BJ (cell line): ENCODE measurements around the gene NES. TPM values are rescaled to one million over a fixed set of nuclear protein-coding genes. Genes with fewer than 3 reads are reported as not detected.
A peak's percentile ranks its signal among the peaks of the same experiment; 100 is the strongest.

Experiments
- CTCF ChIA-PET: fragments of 350-600 bp; formaldehyde crosslinking; extraction: SDS; loops from one replicate; lab custom pipeline; 2021; ENCODE audit warnings: antibody characterized with exemption, inconsistent platforms; lab: Yijun Ruan, JAX
- POLR2A ChIA-PET: fragments of 300-600 bp; sonication (Branson Sonifier 250); formaldehyde crosslinking; extraction: SDS; loops from one replicate; lab custom pipeline; 2021; ENCODE audit warnings: antibody characterized with exemption; lab: Charles Lee
- DNase-seq: peaks from one replicate; pipeline ENCODE4 v3.0.0-alpha.2; 2011; ENCODE audit warnings: low read depth
- H3K27me3 ChIP-seq: 2 replicates; pipeline ENCODE4 v1.6.0; 2011; ENCODE audit warnings: low read length; ENCODE audit not compliant: control insufficient read depth, insufficient read depth
- H3K36me3 ChIP-seq: 2 replicates; pipeline ENCODE4 v1.5.1; 2011; ENCODE audit warnings: low read length; ENCODE audit not compliant: control insufficient read depth, insufficient read depth
- H3K4me3 ChIP-seq: 2 replicates; pipeline ENCODE4 v1.5.1; 2011; ENCODE audit warnings: low read depth, mild to moderate bottlenecking, control low read depth, low read length
- CTCF ChIP-seq: IDR thresholded peaks from 2 replicates; pipeline ENCODE4 v1.5.1; 2011; ENCODE audit warnings: low read depth, mild to moderate bottlenecking, control low read depth, inconsistent platforms, low read length, moderate library complexity; ENCODE audit not compliant: insufficient read depth
- polyA plus RNA-seq: library from polyadenylated mRNA; depleted of rRNA; stranded (reverse); fragments of >200 nt; gene quantifications from 2 replicates; pipeline ENCODE4 v1.2.3, GENCODE V29; 2011

NES gene
- polyA plus RNA-seq, 1 experiment: 17.5 TPM

GRCh38 chr1:156704930-156705320 lies 27.7 kb upstream of the NES start:
- no peak for DNase-seq
- ChIA-PET POLR2A (interaction anchor here (0.6 kb wide), 2 partner anchors 30 to 42 kb away, joined by 3 to 4 read pairs; no protein-coding TSS in a partner anchor), CTCF (interaction anchor here (1.2 to 41.7 kb wide), 7 partner anchors 18 to 223 kb away, joined by 4 to 1556 read pairs (median 8); partner anchors contain the start of genes ISG20L2, METTL25B, NES and NTRK1)
- no peaks in the 10 kb centered on the region for H3K27me3 ChIP-seq
- TF ChIP-seq CTCF: no peak
- peak overlapping the region; percentile 58 for H3K4me3 ChIP-seq
- H3K36me3 ChIP-seq: peaks cover 13% of the 10 kb centered on the region

GRCh38 chr1:156704166-156704711 lies 27.0 kb upstream of the NES start:
- no peak for DNase-seq
- Histone ChIP-seq H3K27me3 (no peaks in the 10 kb centered on the region), H3K36me3 (peaks cover 19% of the 10 kb centered on the region), H3K4me3 (peak overlapping the region; percentile 58)
- POLR2A ChIA-PET: interaction anchor here (0.6 to 1.4 kb wide), 3 partner anchors 8 to 866 kb away, joined by 3 to 7 read pairs (median 3); no protein-coding TSS in a partner anchor
- CTCF ChIA-PET: interaction anchor here (0.7 to 41.7 kb wide), 6 partner anchors 17 to 186 kb away, joined by 4 to 1556 read pairs (median 21); partner anchors contain the start of genes ISG20L2, METTL25B, NES and NTRK1
- TF ChIP-seq CTCF: no peak

GRCh38 chr1:156703741-156704140 lies 26.5 kb upstream of the NES start:
- Histone ChIP-seq H3K36me3 (peaks cover 24% of the 10 kb centered on the region), H3K27me3 (no peaks in the 10 kb centered on the region), H3K4me3 (peak overlapping the region; percentile 58)
- TF ChIP-seq CTCF: peak; percentile 18; the same call in 1 of the 2 replicates
- CTCF ChIA-PET: interaction anchor here (5.6 to 41.7 kb wide), 3 partner anchors 16 to 43 kb away, joined by 34 to 1556 read pairs (median 286); partner anchors contain the start of genes ISG20L2, METTL25B and NES
- DNase-seq: no peak
- POLR2A ChIA-PET: interaction anchor here (1.4 kb wide), 1 partner anchor 9 kb away, joined by 3 read pairs; no protein-coding TSS in a partner anchor

GRCh38 chr1:156703336-156703735 lies 26.1 kb upstream of the NES start:
- Histone ChIP-seq H3K4me3 (peak overlapping the region; percentile 58), H3K36me3 (peaks cover 24% of the 10 kb centered on the region), H3K27me3 (no peaks in the 10 kb centered on the region)
- no peak for DNase-seq
- ChIA-PET CTCF (interaction anchor here (15.3 to 41.7 kb wide), 3 partner anchors 11 to 24 kb away, joined by 286 to 1556 read pairs (median 1556); partner anchors contain the start of genes CRABP2, ISG20L2, METTL25B and NES), POLR2A (interaction anchor here (0.6 to 1.4 kb wide), 2 partner anchors 9 to 1732 kb away, joined by 3 to 11 read pairs; no protein-coding TSS in a partner anchor)
- no peak for TF ChIP-seq CTCF
